Loucy (cell line): ENCODE data around the gene ANKZF1.

Source experiments
- H2AFZ ChIP-seq: fragments of 200-600 bp; sonication (generic); 2 replicates; pipeline ENCODE4 v1.6.0; 2016; ENCODE audit warnings: antibody characterized with exemption, mild to moderate bottlenecking, low read length, moderate library complexity
- H3F3A ChIP-seq: fragments of 200-600 bp; 2 replicates; pipeline ENCODE4 v1.6.0; 2016; ENCODE audit warnings: antibody characterized with exemption, low read depth, mild to moderate bottlenecking
- H3K27me3 ChIP-seq: fragments of 200-600 bp; sonication (generic); 2 replicates; pipeline ENCODE4 v1.6.1; 2014; ENCODE audit warnings: low read length, mild to moderate bottlenecking; ENCODE audit not compliant: insufficient read depth, poor library complexity, severe bottlenecking
- H3K36me3 ChIP-seq: fragments of 200-600 bp; sonication (generic); 2 replicates; pipeline ENCODE4 v1.6.1; 2016; ENCODE audit warnings: low read length; ENCODE audit not compliant: insufficient read depth
- H3K4me1 ChIP-seq: fragments of 200-600 bp; sonication (generic); 2 replicates; pipeline ENCODE4 v1.5.1; 2014; ENCODE audit warnings: low read length, mild to moderate bottlenecking; ENCODE audit not compliant: insufficient read depth, poor library complexity, severe bottlenecking
- H3K4me2 ChIP-seq: fragments of 200-600 bp; sonication (generic); 2 replicates; pipeline ENCODE4 v1.6.0; 2014; ENCODE audit warnings: antibody characterized with exemption, low read length, low read depth, mild to moderate bottlenecking; ENCODE audit not compliant: poor library complexity, severe bottlenecking
- H3K4me3 ChIP-seq: fragments of 200-600 bp; sonication (generic); 2 replicates; pipeline ENCODE4 v1.5.1; 2014; ENCODE audit warnings: low read length, mild to moderate bottlenecking, mixed read lengths; ENCODE audit not compliant: poor library complexity, severe bottlenecking
- H3K79me2 ChIP-seq: fragments of 200-600 bp; sonication (generic); 2 replicates; pipeline ENCODE4 v1.6.1; 2014; ENCODE audit warnings: low read length; ENCODE audit not compliant: insufficient read depth
- H3K9ac ChIP-seq: fragments of 200-600 bp; sonication (generic); 2 replicates; pipeline ENCODE4 v1.6.0; 2014; ENCODE audit warnings: mild to moderate bottlenecking, low read depth, low read length, moderate library complexity; ENCODE audit not compliant: poor library complexity, severe bottlenecking
- H3K9me2 ChIP-seq: fragments of 200-600 bp; sonication (generic); replicated peaks from 2 replicates; pipeline ENCODE4 v1.6.1; 2016; ENCODE audit warnings: low read depth, low read length, mixed read lengths
- H3K9me3 ChIP-seq: fragments of 200-600 bp; sonication (generic); 2 replicates; pipeline ENCODE4 v1.6.1; 2014; ENCODE audit warnings: mild to moderate bottlenecking, antibody characterized with exemption, low read length, low read depth; ENCODE audit not compliant: insufficient read depth
- H4K20me1 ChIP-seq: fragments of 200-600 bp; sonication (generic); 2 replicates; pipeline ENCODE4 v1.6.0; 2014; ENCODE audit warnings: antibody characterized with exemption, low read length, mild to moderate bottlenecking; ENCODE audit not compliant: insufficient read depth, poor library complexity, severe bottlenecking
- EZH2phosphoT487 ChIP-seq: fragments of 200-600 bp; IDR thresholded peaks from 2 replicates; pipeline ENCODE4 v1.6.1; 2018; ENCODE audit warnings: antibody characterized with exemption, mild to moderate bottlenecking, moderate library complexity, borderline replicate concordance
- TF ChIP-seq, protein P1 (sequence below): fragments of 200-600 bp; sonication (generic); conservative IDR thresholded peaks from 2 replicates; pipeline ENCODE4 v1.5.1; 2014; ENCODE audit warnings: mild to moderate bottlenecking, antibody characterized with exemption, low read length

ANKZF1 gene

DNA sequence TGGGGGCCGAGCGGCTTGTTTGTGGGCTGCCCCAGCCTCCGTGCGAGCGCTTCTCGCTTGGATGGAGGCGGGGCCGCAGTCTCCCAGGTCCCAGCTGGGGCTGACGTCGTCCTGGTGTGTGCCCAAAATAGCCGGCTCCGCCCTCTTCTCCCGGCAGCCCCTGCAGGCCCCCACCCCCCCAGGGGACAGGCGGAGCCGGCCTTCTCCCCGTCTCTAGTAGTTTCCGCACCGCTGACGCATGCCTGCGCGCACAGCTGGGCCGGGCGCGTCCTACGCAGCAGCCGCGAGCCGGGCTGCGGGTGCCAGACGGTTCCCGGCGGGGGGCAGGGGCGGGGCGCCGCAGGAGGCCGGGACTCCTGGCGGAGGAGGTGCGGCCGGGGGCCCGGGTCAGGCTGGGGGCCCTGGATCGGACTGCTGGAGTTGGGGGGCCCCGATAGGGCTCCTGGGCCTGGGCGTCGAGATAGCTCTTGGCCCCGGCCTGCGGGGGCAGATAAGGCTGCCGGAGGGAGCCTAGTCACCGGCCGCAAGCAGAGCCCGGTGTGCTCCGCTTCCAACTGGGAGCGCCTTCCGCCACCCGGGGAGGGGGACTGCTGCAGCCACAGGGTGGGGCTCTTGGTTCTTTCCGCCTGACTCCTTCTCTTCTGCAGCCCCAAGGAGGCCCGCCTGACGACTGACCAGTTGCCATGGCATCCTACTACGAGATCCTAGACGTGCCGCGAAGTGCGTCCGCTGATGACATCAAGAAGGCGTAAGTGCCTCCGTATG lies 49.7 kb downstream of the ANKZF1 start, which contains the start of gene DNAJB2:
Gene DNAJB2 (plus strand): TSS at position 216 of the 765 bp plus-strand sequence. CDS start 468 bp downstream, at position 684.
- H3K4me2 ChIP-seq: peak within 1 kb of the TSS; percentile 78
- no peaks in the 10 kb centered on the region for H3F3A ChIP-seq
- H3K4me3 ChIP-seq: peak within 1 kb of the TSS; percentile 75
- H3K36me3 ChIP-seq: no peaks in the 10 kb centered on the region
- no peaks in the 10 kb centered on the region for H3K27me3 ChIP-seq
- TF ChIP-seq, protein P1, sequence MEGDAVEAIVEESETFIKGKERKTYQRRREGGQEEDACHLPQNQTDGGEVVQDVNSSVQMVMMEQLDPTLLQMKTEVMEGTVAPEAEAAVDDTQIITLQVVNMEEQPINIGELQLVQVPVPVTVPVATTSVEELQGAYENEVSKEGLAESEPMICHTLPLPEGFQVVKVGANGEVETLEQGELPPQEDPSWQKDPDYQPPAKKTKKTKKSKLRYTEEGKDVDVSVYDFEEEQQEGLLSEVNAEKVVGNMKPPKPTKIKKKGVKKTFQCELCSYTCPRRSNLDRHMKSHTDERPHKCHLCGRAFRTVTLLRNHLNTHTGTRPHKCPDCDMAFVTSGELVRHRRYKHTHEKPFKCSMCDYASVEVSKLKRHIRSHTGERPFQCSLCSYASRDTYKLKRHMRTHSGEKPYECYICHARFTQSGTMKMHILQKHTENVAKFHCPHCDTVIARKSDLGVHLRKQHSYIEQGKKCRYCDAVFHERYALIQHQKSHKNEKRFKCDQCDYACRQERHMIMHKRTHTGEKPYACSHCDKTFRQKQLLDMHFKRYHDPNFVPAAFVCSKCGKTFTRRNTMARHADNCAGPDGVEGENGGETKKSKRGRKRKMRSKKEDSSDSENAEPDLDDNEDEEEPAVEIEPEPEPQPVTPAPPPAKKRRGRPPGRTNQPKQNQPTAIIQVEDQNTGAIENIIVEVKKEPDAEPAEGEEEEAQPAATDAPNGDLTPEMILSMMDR: no peak
- no peak for TF ChIP-seq EZH2phosphoT487
- H2AFZ ChIP-seq: peak within 1 kb of the TSS; percentile 96
- peaks cover 6% of the 10 kb centered on the region for H4K20me1 ChIP-seq
- H3K9ac ChIP-seq: peak within 1 kb of the TSS; percentile 76
- H3K4me1 ChIP-seq: peaks cover 23% of the 10 kb centered on the region
- H3K79me2 ChIP-seq: peaks cover 6% of the 10 kb centered on the region; the same call in 1 of the 2 replicates
- no peaks in the 10 kb centered on the region for H3K9me2 ChIP-seq
- no peaks in the 10 kb centered on the region for H3K9me3 ChIP-seq

- Histone ChIP-seq H2AFZ (peak overlapping the region; percentile 58; the same call in 1 of the 2 replicates), H3K27me3 (no peaks in the 10 kb centered on the region), H3K4me1 (peaks cover 23% of the 10 kb centered on the region), H4K20me1 (peaks cover 6% of the 10 kb centered on the region), H3F3A (no peaks in the 10 kb centered on the region), H3K4me2 (peak overlapping the region; percentile 78), H3K9ac (peak overlapping the region; percentile 76), H3K36me3 (no peaks in the 10 kb centered on the region; the same call in 1 of the 2 replicates), H3K79me2 (peaks cover 6% of the 10 kb centered on the region; the same call in 1 of the 2 replicates), H3K9me2 (no peaks in the 10 kb centered on the region), H3K9me3 (no peaks in the 10 kb centered on the region), H3K4me3 (peak overlapping the region; percentile 75)
- no peak for TF ChIP-seq EZH2phosphoT487
- TF ChIP-seq, protein P1: peak; percentile 31; the same call in 1 of the 2 replicates
These were observed 50.4 kb downstream of the ANKZF1 start for GRCh38 chr2:219279916-219280516.

- no peaks in the 10 kb centered on the region; the same call in 1 of the 2 replicates for H3K36me3 ChIP-seq
- peak overlapping the region; percentile 78 for H3K4me2 ChIP-seq
- no peaks in the 10 kb centered on the region for H3K9me3 ChIP-seq
- peak overlapping the region; percentile 75 for H3K4me3 ChIP-seq
- H3K27me3 ChIP-seq: no peaks in the 10 kb centered on the region
- H3K9ac ChIP-seq: no peak overlapping the region
- peaks cover 23% of the 10 kb centered on the region for H3K4me1 ChIP-seq
- no peaks in the 10 kb centered on the region for H3F3A ChIP-seq
- H2AFZ ChIP-seq: no peak overlapping the region
- H4K20me1 ChIP-seq: peaks cover 6% of the 10 kb centered on the region
- no peak for TF ChIP-seq EZH2phosphoT487
- TF ChIP-seq, protein P1: no peak
- peaks cover 6% of the 10 kb centered on the region; the same call in 1 of the 2 replicates for H3K79me2 ChIP-seq
- no peaks in the 10 kb centered on the region for H3K9me2 ChIP-seq
These were observed 51.0 kb downstream of the ANKZF1 start for GRCh38 chr2:219280651-219281050.
